Upper lobe of left lung (tissue), 6 donors: ENCODE results near the gene HCFC1R1. TPM values are rescaled to one million over a fixed set of nuclear protein-coding genes. Genes with fewer than 3 reads are reported as not detected.

Source experiments
- ATAC-seq, 2 donors: fragments of 200-7000 bp; cut with Tn5 transposase; one replicate each; pipeline ENCODE4 v1.9.1; 2022; ENCODE audit warnings: mild to moderate bottlenecking in 2 of 2, moderate library complexity in 2 of 2; ENCODE audit not compliant: low FRiP score in 2 of 2
- DNase-seq, 2 donors: peaks; one replicate each; pipeline ENCODE4 v3.0.0-alpha.2; 2019 to 2020
- H3K27ac ChIP-seq, 4 donors: fragments of 200-600 bp; sonication (generic); one replicate each; pipeline ENCODE4 v1.5.1; 2016 to 2019
- H3K27me3 ChIP-seq, 4 donors: fragments of 200-600 bp; sonication (generic); one replicate each; pipeline ENCODE4 v1.5.1; 2017 to 2019
- H3K36me3 ChIP-seq, 4 donors: fragments of 200-600 bp; sonication (generic); one replicate each; pipeline ENCODE4 v1.5.1; 2016 to 2019
- H3K4me1 ChIP-seq, 4 donors: fragments of 200-600 bp; sonication (generic); one replicate each; pipeline ENCODE4 v1.5.1; 2018 to 2019
- H3K4me3 ChIP-seq, 4 donors: fragments of 200-600 bp; sonication (generic); one replicate each; pipeline ENCODE4 v1.5.1; 2017 to 2019; ENCODE audit warnings: mild to moderate bottlenecking in 2 of 4, moderate library complexity in 1 of 4
- H3K9me3 ChIP-seq, 4 donors: fragments of 200-600 bp; sonication (generic); one replicate each; pipeline ENCODE4 v1.5.1; 2018 to 2019
- EP300 ChIP-seq, 4 donors: sonication (generic); formaldehyde crosslinking; IDR thresholded peaks; one replicate each; pipeline ENCODE4 v1.5.1; 2017; ENCODE audit warnings: antibody characterized with exemption in 4 of 4, control low read depth in 2 of 4
- POLR2A ChIP-seq, 4 donors: fragments of 450-650 bp; IDR thresholded peaks; one replicate each; pipeline ENCODE4 v1.5.1; 2016 to 2017; ENCODE audit warnings: antibody characterized with exemption in 4 of 4, mild to moderate bottlenecking in 2 of 4
- POLR2AphosphoS5 ChIP-seq, 2 donors: sonication (generic); formaldehyde crosslinking; IDR thresholded peaks; one replicate each; pipeline ENCODE4 v1.5.1; 2017; ENCODE audit warnings: antibody characterized with exemption in 2 of 2
- WGBS, 2 donors: methylation state at CpG; one replicate each; pipeline ENCODE4 v1.1.5; 2017 to 2018; 5-methylcytosine and 5-hydroxymethylcytosine counted together
- small RNA-seq, 4 donors: library from RNA; depleted of rRNA; stranded (forward); fragments of <200 nt; gene quantifications; one replicate each; pipeline ENCODE3, GENCODE V24; 2016
- total RNA-seq, 6 donors: library from RNA; depleted of rRNA in 4 of 6; stranded (reverse); fragments of >200 nt in 4 of 6; gene quantifications; one replicate each; pipeline versions ENCODE4 v1.1.0 to v1.2.1, GENCODE V29; 2016 to 2021
- TF ChIP-seq, protein P1 (sequence below), 6 experiments: fragments of 450-650 bp in 4 of 6; fragments of 200-600 bp in 2 of 6; sonication (generic) in 2 of 6; IDR thresholded peaks; one replicate each; pipeline ENCODE4 v1.5.1; 2016 to 2019; ENCODE audit warnings: antibody characterized with exemption in 6 of 6
- donor health status: DM: no; HTN: no; CAD: no; lungs with moderate emphysema.
- donor health status: DM: no; HTN: yes; CAD: no; lungs with severe emphysema.

HCFC1R1 gene
- total RNA-seq, 6 donors from 2014 or later = 28.3 to 85.1 (median 42.2) TPM

GRCh38 chr16:2975161-2975795, 48.5 kb downstream of the HCFC1R1 start:
- H3K36me3 ChIP-seq = no peaks in the 10 kb centered on the region
- no peaks in the 10 kb centered on the region for H3K27me3 ChIP-seq
- H3K9me3 ChIP-seq = no peaks in the 10 kb centered on the region
- no peak overlapping the region for H3K4me3 ChIP-seq
- no peak for ATAC-seq
- peaks cover 9 to 31% (median 14%) of the 10 kb centered on the region in 4 donors for H3K4me1 ChIP-seq
- TF ChIP-seq EP300 (IDR thresholded peaks at IDR 0.05) (no peak), POLR2A (IDR thresholded peaks at IDR 0.05) (no peak), POLR2AphosphoS5 (IDR thresholded peaks at IDR 0.05) (no peak)
- TF ChIP-seq, protein P1, sequence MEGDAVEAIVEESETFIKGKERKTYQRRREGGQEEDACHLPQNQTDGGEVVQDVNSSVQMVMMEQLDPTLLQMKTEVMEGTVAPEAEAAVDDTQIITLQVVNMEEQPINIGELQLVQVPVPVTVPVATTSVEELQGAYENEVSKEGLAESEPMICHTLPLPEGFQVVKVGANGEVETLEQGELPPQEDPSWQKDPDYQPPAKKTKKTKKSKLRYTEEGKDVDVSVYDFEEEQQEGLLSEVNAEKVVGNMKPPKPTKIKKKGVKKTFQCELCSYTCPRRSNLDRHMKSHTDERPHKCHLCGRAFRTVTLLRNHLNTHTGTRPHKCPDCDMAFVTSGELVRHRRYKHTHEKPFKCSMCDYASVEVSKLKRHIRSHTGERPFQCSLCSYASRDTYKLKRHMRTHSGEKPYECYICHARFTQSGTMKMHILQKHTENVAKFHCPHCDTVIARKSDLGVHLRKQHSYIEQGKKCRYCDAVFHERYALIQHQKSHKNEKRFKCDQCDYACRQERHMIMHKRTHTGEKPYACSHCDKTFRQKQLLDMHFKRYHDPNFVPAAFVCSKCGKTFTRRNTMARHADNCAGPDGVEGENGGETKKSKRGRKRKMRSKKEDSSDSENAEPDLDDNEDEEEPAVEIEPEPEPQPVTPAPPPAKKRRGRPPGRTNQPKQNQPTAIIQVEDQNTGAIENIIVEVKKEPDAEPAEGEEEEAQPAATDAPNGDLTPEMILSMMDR (IDR thresholded peaks at IDR 0.05) = no peak
- WGBS, 2 donors = 91 to 97% methylated on average over 13 to 25 of the region's 28 CpGs
- H3K27ac ChIP-seq = no peak overlapping the region
- peak in 1 of 2 donors; percentile 82 for DNase-seq

- H3K4me1 ChIP-seq = peaks cover 9 to 31% (median 12%) of the 10 kb centered on the region in 4 donors
- no peak for TF ChIP-seq EP300 (IDR thresholded peaks at IDR 0.05)
- no peak overlapping the region for H3K4me3 ChIP-seq
- no peaks in the 10 kb centered on the region for H3K9me3 ChIP-seq
- WGBS, 2 donors = 95 to 97% methylated on average over 8 to 13 of the region's 15 CpGs
- ATAC-seq (no peak), DNase-seq (peak in 1 of 2 donors; percentile 66)
- H3K36me3 ChIP-seq = no peaks in the 10 kb centered on the region
- H3K27me3 ChIP-seq = no peaks in the 10 kb centered on the region
- no peak overlapping the region for H3K27ac ChIP-seq
These were observed 49.3 kb downstream of the HCFC1R1 start for GRCh38 chr16:2974319-2975056.

GRCh38 chr16:2973605-2974318, 50.0 kb downstream of the HCFC1R1 start:
- no peak for ATAC-seq
- Histone ChIP-seq H3K36me3 (no peaks in the 10 kb centered on the region), H3K9me3 (no peaks in the 10 kb centered on the region), H3K4me3 (no peak overlapping the region), H3K4me1 (peaks cover 9 to 34% (median 13%) of the 10 kb centered on the region in 4 donors), H3K27me3 (no peaks in the 10 kb centered on the region), H3K27ac (no peak overlapping the region)
- DNase-seq = peak in 1 of 2 donors; percentile 79
- TF ChIP-seq POLR2A (IDR thresholded peaks at IDR 0.05) (no peak), POLR2AphosphoS5 (IDR thresholded peaks at IDR 0.05) (no peak), EP300 (IDR thresholded peaks at IDR 0.05) (no peak)
- TF ChIP-seq, protein P1 (IDR thresholded peaks at IDR 0.05) = no peak
- 84 to 87% methylated on average over 6 to 7 of the region's 17 CpGs for WGBS, 2 donors

DNA sequence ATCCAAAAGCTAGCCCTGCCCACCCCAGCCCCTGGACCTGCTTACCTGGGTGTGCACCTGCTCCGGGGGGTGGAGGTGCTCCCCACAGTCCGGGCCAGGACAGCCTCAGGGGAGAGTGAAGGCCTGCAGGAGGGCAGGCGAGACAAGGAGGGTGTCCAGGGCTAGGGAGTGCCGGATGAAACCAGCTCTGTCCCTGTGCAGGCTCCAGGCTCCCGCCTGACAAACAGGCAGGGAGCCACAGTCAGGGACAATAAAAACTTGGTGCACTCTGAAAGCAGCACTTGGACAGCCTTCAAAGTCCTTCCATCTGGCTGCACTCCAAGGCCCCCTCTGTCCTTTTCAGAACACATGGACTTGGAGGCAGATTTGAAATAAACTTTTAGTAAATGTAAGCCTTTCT, 50.6 kb downstream of the HCFC1R1 start:
- no peak for TF ChIP-seq POLR2AphosphoS5 (IDR thresholded peaks at IDR 0.05)
- TF ChIP-seq, protein P1 (IDR thresholded peaks at IDR 0.05) = no peak
- TF ChIP-seq POLR2A (IDR thresholded peaks at IDR 0.05) = no peak
- no peak for TF ChIP-seq EP300 (IDR thresholded peaks at IDR 0.05)
- no peaks in the 10 kb centered on the region for H3K9me3 ChIP-seq
- H3K4me1 ChIP-seq = peaks cover 16 to 35% (median 20%) of the 10 kb centered on the region in 4 donors
- peaks cover 0 to 3% (median 0%) of the 10 kb centered on the region in 4 donors for H3K27me3 ChIP-seq
- ATAC-seq = no peak
- no peak overlapping the region for H3K27ac ChIP-seq
- peak in 1 of 2 donors; percentile 40 for DNase-seq
- WGBS, 2 donors = 83 to 87% methylated on average over 3 to 5 of the region's 5 CpGs
- H3K4me3 ChIP-seq = no peak overlapping the region
- no peaks in the 10 kb centered on the region for H3K36me3 ChIP-seq

Small RNA genes lying within 50 kb of the gene (small RNA-seq; reads per million reads assigned to genes)
- 0 reads per million in 4 donors for gene LINC00514

Other genes starting within 250 kb of the HCFC1R1 start
- 100 to 1,000 TPM in 5 of 6 donors, 10 to 100 TPM in 1; 73.3 to 245 (median 145) TPM for gene ELOB, start 246.7 kb downstream of the HCFC1R1 start, total RNA-seq
- gene PRSS33, start 236.4 kb downstream of the HCFC1R1 start, total RNA-seq = under 1 TPM in 2 of 6 donors, not detected in 4; 0.20 to 0.92 TPM
- under 1 TPM in 2 of 6 donors, not detected in 4; 0.57 to 0.78 TPM for gene PRSS41, start 225.5 kb downstream of the HCFC1R1 start, total RNA-seq
- 10 to 100 TPM in 3 of 6 donors, 1 to 10 TPM in 2, not detected in 1; 1.2 to 16.2 (median 14.5) TPM for gene PRSS21, start 206.7 kb downstream of the HCFC1R1 start, total RNA-seq
- 1 to 10 TPM in 2 of 6 donors, under 1 TPM in 1, not detected in 3; 0.69 to 2.0 (median 1.2) TPM for gene ZG16B, start 193.6 kb downstream of the HCFC1R1 start, total RNA-seq
- 10 to 100 TPM in 5 of 6 donors, 1 to 10 TPM in 1; 9.3 to 24.8 (median 16.6) TPM for gene PRSS22, start 165.8 kb downstream of the HCFC1R1 start, total RNA-seq
- 10 to 100 TPM; 31.2 to 70.1 (median 39.7) TPM for gene FLYWCH2, start 140.7 kb downstream of the HCFC1R1 start, total RNA-seq
- 100 to 1,000 TPM in 1 of 6 donors, 10 to 100 TPM in 5; 19.3 to 162 (median 43.4) TPM for gene FLYWCH1, start 112.0 kb downstream of the HCFC1R1 start, total RNA-seq
- not detected for gene KREMEN2, start 59.7 kb downstream of the HCFC1R1 start, total RNA-seq
- gene PAQR4, start 54.6 kb downstream of the HCFC1R1 start, total RNA-seq = 10 to 100 TPM in 2 of 6 donors, 1 to 10 TPM in 4; 5.2 to 13.5 (median 8.3) TPM
- gene PKMYT1, start 43.5 kb downstream of the HCFC1R1 start, total RNA-seq = 10 to 100 TPM in 1 of 6 donors, 1 to 10 TPM in 4, under 1 TPM in 1; 0.39 to 19.1 (median 5.4) TPM
- gene CLDN9, start 11.0 kb downstream of the HCFC1R1 start, total RNA-seq = 1 to 10 TPM in 4 of 6 donors, under 1 TPM in 2; 0.57 to 5.9 (median 1.1) TPM
- 1 to 10 TPM in 1 of 6 donors, under 1 TPM in 2, not detected in 3; 0.30 to 1.9 (median 0.72) TPM for gene CLDN6, start 5.8 kb downstream of the HCFC1R1 start, total RNA-seq
- gene TNFRSF12A, start 3.6 kb downstream of the HCFC1R1 start, total RNA-seq = 100 to 1,000 TPM in 1 of 6 donors, 10 to 100 TPM in 5; 37.7 to 431 (median 76.5) TPM
- 10 to 100 TPM; 18.5 to 40.8 (median 33.1) TPM for gene THOC6, start 93 bp upstream of the HCFC1R1 start, total RNA-seq
- gene BICDL2, start 13.0 kb upstream of the HCFC1R1 start, total RNA-seq = 10 to 100 TPM; 18.5 to 98.5 (median 35.0) TPM
- 10 to 100 TPM; 10.0 to 41.4 (median 20.5) TPM for gene MMP25, start 22.6 kb upstream of the HCFC1R1 start, total RNA-seq
- gene IL32, start 41.7 kb upstream of the HCFC1R1 start, total RNA-seq = 100 to 1,000 TPM in 3 of 6 donors, 10 to 100 TPM in 3; 31.4 to 220 (median 116) TPM
- gene ZSCAN10, start 75.4 kb upstream of the HCFC1R1 start, total RNA-seq = 1 to 10 TPM in 1 of 6 donors, under 1 TPM in 3, not detected in 2; 0.17 to 1.0 (median 0.28) TPM
- 10 to 100 TPM; 13.8 to 25.2 (median 16.8) TPM for gene ZNF205, start 88.6 kb upstream of the HCFC1R1 start, total RNA-seq
- 10 to 100 TPM in 4 of 6 donors, 1 to 10 TPM in 2; 4.2 to 20.3 (median 11.6) TPM for gene ZNF213, start 111.1 kb upstream of the HCFC1R1 start, total RNA-seq
- not detected for gene OR1F1, start 164.3 kb upstream of the HCFC1R1 start, total RNA-seq
- gene ZNF200, start 211.2 kb upstream of the HCFC1R1 start, total RNA-seq = 1 to 10 TPM; 6.4 to 9.5 (median 7.8) TPM
- gene MEFV, start 232.7 kb upstream of the HCFC1R1 start, total RNA-seq = 10 to 100 TPM in 5 of 6 donors, 1 to 10 TPM in 1; 9.1 to 18.9 (median 12.3) TPM